Thymus (tissue), 11 donors: ENCODE data around the gene PCSK6. TPM values are rescaled to one million over a fixed set of nuclear protein-coding genes. Genes with fewer than 3 reads are reported as not detected.

Experiments
- DNase-seq, 9 donors: peaks; one replicate each; pipeline ENCODE4 v3.0.0-alpha.2; 2013; ENCODE audit warnings: low spot score in 9 of 9, low read depth in 6 of 9, missing footprints in 1 of 9
- H3K27ac ChIP-seq, 2 donors: one replicate each; pipeline ENCODE4 v1.5.1; 2013; ENCODE audit warnings: control low read depth in 1 of 2, low read depth in 1 of 2, low read length in 1 of 2, mild to moderate bottlenecking in 1 of 2, moderate library complexity in 1 of 2
- H3K27me3 ChIP-seq, 2 donors: one replicate each; pipeline ENCODE4 v1.5.1; 2013; ENCODE audit warnings: low read length in 1 of 2; ENCODE audit not compliant: control insufficient read depth in 2 of 2, insufficient read depth in 1 of 2
- H3K36me3 ChIP-seq, 2 donors: one replicate each; pipeline ENCODE4 v1.5.1; 2013; ENCODE audit warnings: low read length in 1 of 2, mild to moderate bottlenecking in 1 of 2, moderate library complexity in 1 of 2; ENCODE audit not compliant: control insufficient read depth in 2 of 2, insufficient read depth in 2 of 2
- H3K4me1 ChIP-seq, 2 donors: one replicate each; pipeline ENCODE4 v1.5.1; 2013; ENCODE audit warnings: low read length in 2 of 2; ENCODE audit not compliant: control insufficient read depth in 2 of 2, insufficient read depth in 2 of 2
- H3K4me3 ChIP-seq, 2 donors: one replicate each; pipeline ENCODE4 v1.5.1; 2013; ENCODE audit warnings: low read length in 2 of 2, control low read depth in 1 of 2, mild to moderate bottlenecking in 1 of 2
- H3K9me3 ChIP-seq, 2 donors: one replicate each; pipeline ENCODE4 v1.5.1; 2013; ENCODE audit warnings: low read length in 1 of 2, mild to moderate bottlenecking in 1 of 2; ENCODE audit not compliant: control insufficient read depth in 2 of 2, insufficient read depth in 1 of 2
- WGBS: extraction: QIAGEN DNeasy Blood & Tissue Kit; methylation state at CpG from one replicate; pipeline ENCODE4 v1.1.7; 2013; 5-methylcytosine and 5-hydroxymethylcytosine counted together
- polyA plus RNA-seq: library from polyadenylated mRNA; stranded (reverse); fragments of 200-250 nt; gene quantifications from one replicate; pipeline ENCODE4 v1.2.3, GENCODE V29; 2013
- total RNA-seq: library from RNA; stranded (reverse); fragments of 120-200 nt; gene quantifications from one replicate; pipeline ENCODE4 v1.2.4, GENCODE V29; 2013
- donor health status: healthy.

Gene PCSK6
- total and polyA plus RNA-seq, 2 donors = 10.1 to 10.5 TPM

DNA sequence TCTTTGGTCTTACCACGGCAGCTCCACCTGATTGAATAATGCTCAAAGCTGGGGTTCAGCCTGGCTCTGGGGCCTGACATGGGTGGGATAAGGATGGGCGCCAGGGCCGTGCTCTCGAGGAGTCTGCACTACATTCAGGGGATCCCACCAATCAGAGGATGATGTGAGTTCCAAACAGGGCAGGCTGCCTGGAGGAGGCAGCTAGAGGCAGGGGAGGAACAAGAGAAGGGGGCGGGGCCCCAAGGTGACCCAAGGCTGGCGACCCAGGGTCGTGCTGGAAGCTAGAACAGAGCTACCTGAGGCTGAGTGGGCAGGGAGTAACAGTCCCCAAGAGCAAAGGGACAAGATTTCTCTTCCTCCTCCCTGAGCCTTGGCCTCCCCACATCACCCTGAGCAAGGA is 56.1 kb downstream of the PCSK6 start:
- Histone ChIP-seq H3K36me3 (no peaks in the 10 kb centered on the region), H3K9me3 (no peaks in the 10 kb centered on the region), H3K4me3 (no peak overlapping the region), H3K4me1 (peaks cover 0 to 4% of the 10 kb centered on the region in 2 donors), H3K27me3 (no peaks in the 10 kb centered on the region), H3K27ac (no peak overlapping the region)
- no peak for DNase-seq
- WGBS = 87% methylated on average over 7 of the region's 7 CpGs

DNA sequence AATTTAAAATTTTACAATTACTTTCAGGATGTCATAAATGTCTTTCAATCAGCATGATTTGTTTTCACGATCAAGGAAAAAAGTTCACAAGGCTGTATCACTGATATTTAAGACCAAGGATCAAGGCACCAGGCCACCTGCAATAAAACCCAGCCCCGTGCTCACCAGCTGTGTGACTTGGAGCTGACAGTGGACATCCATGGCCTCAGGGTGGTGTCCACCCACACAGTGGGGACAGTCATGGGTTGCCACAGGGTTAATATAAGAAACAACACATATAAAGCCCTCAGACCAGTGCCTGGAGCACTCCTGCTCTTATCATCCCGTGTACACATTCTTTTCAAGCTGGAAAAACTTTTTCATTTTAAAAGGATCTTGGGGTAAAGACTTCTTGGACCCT is 56.5 kb downstream of the PCSK6 start:
- Histone ChIP-seq H3K4me3 (no peak overlapping the region), H3K27me3 (no peaks in the 10 kb centered on the region), H3K9me3 (no peaks in the 10 kb centered on the region), H3K36me3 (no peaks in the 10 kb centered on the region), H3K27ac (no peak overlapping the region), H3K4me1 (peaks cover 0 to 4% of the 10 kb centered on the region in 2 donors)
- WGBS = 89% methylated on average over 3 of the region's 3 CpGs
- DNase-seq = no peak

DNA sequence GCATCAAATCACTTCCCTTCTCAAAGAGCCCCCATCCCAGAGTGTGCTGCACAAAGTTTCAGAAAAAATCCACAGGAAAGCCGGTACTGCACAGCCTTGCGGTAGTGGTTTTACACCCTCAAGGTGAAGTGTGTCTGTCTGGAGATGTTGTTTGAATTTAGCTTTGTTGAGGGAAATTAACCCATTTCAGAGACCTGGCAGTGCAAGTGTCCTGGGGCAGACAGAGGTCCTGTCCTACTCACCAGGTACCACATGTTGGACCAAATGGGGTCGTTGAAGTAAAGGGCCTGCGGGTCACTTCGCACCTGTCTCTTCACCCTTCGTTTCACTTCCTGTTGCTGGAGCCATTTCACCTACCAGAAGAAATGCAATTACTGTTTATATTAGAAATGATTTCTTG is 57.8 kb downstream of the PCSK6 start:
- H3K27me3 ChIP-seq = no peaks in the 10 kb centered on the region
- no peaks in the 10 kb centered on the region for H3K36me3 ChIP-seq
- DNase-seq = no peak
- no peak overlapping the region for H3K4me3 ChIP-seq
- 91% methylated on average over 6 of the region's 6 CpGs for WGBS
- H3K4me1 ChIP-seq = no peaks in the 10 kb centered on the region
- H3K9me3 ChIP-seq = no peaks in the 10 kb centered on the region
- H3K27ac ChIP-seq = no peak overlapping the region

DNA sequence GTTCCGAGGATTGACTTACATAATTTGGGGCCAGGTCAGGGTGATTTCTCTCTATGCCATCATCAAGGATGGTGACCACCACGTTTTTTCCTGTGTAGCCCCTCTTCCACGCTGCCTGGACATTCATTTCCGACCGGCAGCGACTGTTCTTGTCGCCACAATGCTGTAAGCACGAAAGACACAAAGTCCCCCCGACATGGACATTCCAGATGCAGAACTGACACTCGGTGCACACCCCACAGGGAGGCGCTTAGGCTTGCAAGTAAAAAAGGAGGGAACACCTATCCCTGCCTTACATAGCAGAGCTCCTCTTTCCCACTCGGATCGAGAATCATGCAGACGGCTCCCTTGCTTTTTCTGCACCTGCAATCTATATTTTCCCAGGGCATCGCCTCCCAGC is 58.2 kb downstream of the PCSK6 start:
- H3K4me3 ChIP-seq = no peak overlapping the region
- no peaks in the 10 kb centered on the region for H3K27me3 ChIP-seq
- DNase-seq = no peak
- no peaks in the 10 kb centered on the region for H3K4me1 ChIP-seq
- 90% methylated on average over 15 of the region's 15 CpGs for WGBS
- H3K27ac ChIP-seq = no peak overlapping the region
- H3K9me3 ChIP-seq = no peaks in the 10 kb centered on the region
- no peaks in the 10 kb centered on the region for H3K36me3 ChIP-seq

DNA sequence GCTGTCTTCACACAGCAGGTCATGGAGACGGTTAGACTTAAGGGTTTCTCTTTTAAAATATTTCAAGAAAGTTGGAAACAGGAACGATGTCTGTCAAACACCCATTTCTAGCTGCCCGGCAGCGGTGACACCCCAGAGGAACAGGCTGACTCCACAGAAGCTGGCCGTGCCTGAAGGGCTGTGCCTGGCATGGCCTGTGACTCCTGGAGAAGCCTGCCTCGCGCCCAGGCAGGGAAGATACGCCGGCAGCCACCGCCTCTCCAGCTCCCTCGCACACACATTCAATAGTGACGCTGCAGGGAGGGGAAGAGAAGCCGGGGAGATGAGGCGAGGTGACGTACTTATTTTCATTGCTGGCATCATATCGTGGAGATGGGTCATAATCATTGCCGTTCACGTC is 59.9 kb downstream of the PCSK6 start:
- DNase-seq = no peak
- H3K36me3 ChIP-seq = no peaks in the 10 kb centered on the region
- 95% methylated on average over 18 of the region's 18 CpGs for WGBS

DNA sequence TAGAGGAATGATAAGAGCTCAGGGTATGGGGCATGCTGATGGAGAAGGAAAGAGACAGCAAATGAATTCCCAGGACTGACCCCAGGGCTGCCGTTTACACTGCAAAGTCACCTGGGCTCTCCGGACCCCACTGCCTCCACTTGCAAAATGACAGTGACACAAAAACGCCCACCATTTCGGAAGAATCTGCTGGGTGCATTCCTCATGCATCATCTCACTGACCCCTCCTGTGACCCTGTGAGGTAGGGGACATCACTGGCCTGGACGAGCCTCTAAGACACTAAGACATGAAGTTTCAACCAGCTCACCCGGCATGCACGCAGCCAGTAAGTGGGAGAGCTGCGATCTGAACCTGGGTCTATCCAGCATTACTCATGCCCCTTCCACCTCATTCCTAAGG is 60.3 kb downstream of the PCSK6 start:
- 94% methylated on average over 8 of the region's 8 CpGs for WGBS
- H3K27me3 ChIP-seq = no peaks in the 10 kb centered on the region
- H3K36me3 ChIP-seq = no peaks in the 10 kb centered on the region
- H3K4me3 ChIP-seq = no peak overlapping the region
- no peaks in the 10 kb centered on the region for H3K4me1 ChIP-seq
- DNase-seq = no peak
- no peak overlapping the region for H3K27ac ChIP-seq
- H3K9me3 ChIP-seq = no peaks in the 10 kb centered on the region

More for the DNA sequence above, 59.9 kb downstream of the PCSK6 start:
- no peak overlapping the region for H3K4me3 ChIP-seq
- no peaks in the 10 kb centered on the region for H3K27me3 ChIP-seq
- H3K9me3 ChIP-seq = no peaks in the 10 kb centered on the region
- H3K27ac ChIP-seq = no peak overlapping the region
- no peaks in the 10 kb centered on the region for H3K4me1 ChIP-seq

DNA sequence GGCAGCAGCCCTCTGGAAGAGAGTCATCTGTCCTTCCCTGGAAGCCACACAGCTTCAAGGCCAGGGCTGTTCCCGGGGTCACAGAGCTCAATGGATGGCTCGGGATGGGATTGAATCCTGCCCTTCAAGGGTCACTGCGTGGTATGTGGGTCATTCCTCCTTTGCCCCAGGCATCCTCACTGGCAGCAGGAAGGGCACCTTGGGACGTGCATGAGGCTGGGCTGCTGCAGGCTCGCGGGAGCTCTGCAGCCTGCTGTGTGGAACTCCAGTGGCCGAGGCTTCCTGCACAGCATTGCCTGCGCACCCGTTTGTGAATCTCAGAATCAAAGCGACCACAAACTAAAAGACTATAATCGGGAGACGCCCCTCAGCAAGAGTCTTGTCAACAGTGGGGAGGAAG is 60.7 kb downstream of the PCSK6 start:
- Histone ChIP-seq H3K4me3 (no peak overlapping the region), H3K4me1 (no peaks in the 10 kb centered on the region), H3K27ac (no peak overlapping the region), H3K9me3 (no peaks in the 10 kb centered on the region), H3K36me3 (no peaks in the 10 kb centered on the region), H3K27me3 (no peaks in the 10 kb centered on the region)
- WGBS = 81% methylated on average over 12 of the region's 12 CpGs
- no peak for DNase-seq

DNA sequence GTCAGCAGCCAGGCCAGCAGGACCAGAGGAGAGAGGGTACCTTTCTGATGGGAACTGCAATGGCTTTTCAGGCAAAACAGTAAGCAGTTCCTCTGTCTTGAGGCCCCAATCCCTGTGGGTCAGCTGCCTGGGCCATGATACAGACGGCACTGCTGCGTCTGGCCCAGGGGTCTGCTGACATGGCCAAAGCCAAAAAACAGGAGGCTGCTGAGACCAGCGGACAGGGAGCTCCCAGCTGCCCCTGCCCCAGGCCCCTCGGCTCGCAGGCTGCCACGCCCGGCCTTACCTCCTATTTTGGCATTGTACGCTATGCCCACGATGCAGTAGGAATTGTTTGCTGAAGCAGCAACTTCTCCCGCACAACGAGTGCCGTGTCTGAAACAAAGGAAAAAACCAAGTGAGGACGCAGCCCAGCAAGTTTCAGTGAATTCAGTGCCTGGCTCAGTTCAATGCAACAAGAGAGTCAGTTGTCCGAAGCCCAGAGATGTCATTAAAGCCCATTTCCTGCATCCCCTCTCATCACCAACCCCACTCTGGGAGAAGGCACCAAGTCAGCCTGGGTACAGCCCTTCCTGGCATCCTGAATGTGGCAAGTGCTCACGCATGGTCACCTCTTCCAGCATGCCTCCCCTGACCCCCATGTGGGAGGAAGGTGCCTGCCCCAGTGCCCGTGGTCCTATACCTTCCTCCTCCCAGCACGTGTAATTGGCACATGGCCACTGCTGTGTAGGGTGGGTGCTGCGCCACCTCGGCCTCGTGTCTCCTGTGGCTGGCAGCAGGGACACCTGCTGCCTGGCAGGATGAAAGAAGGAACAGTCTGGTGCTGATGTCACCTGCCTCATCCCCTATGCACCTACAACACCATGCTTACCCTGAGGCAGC is 61.7 kb downstream of the PCSK6 start:
- H3K4me3 ChIP-seq = no peak overlapping the region
- no peak for DNase-seq
- H3K27ac ChIP-seq = no peak overlapping the region
- H3K4me1 ChIP-seq = no peaks in the 10 kb centered on the region
- WGBS = 88% methylated on average over 20 of the region's 20 CpGs
- no peaks in the 10 kb centered on the region for H3K36me3 ChIP-seq
- H3K27me3 ChIP-seq = no peaks in the 10 kb centered on the region
- H3K9me3 ChIP-seq = no peaks in the 10 kb centered on the region

DNA sequence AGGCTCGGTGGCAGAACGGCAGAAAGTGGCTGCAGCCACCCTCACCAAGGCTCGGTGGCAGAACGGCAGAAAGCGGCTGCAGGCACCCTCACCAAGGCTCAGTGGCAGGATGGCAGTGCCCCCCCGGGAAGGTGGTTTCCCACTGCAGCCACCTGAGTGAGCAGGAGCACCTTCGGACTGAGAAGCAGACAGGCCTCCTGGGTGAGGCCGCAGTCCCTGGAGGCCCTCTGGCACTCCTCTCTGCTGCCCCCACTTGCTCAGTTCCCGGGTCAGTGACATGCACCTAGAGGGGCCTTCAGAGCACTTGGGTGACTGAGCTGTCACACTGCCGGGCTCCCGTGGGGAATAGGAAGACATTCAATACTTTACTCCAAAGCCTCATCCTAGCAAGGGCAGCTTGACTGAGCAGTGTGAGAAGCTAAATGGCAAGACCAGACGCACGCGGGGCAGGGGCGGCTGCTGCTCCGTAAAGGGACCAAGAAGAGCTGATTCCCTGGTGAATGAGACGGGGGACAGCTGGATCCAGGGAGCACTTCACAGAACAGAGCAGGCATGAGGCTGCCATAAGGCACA is 62.7 kb downstream of the PCSK6 start:
- DNase-seq = no peak
- no peak overlapping the region for H3K27ac ChIP-seq
- no peaks in the 10 kb centered on the region for H3K27me3 ChIP-seq
- H3K36me3 ChIP-seq = no peaks in the 10 kb centered on the region
- no peaks in the 10 kb centered on the region for H3K4me1 ChIP-seq
- no peak overlapping the region for H3K4me3 ChIP-seq
- H3K9me3 ChIP-seq = no peaks in the 10 kb centered on the region
- 92% methylated on average over 17 of the region's 17 CpGs for WGBS
